Measurements from ENCODE around the gene CTNNBL1.
"Not testable (repeated sequence)": the region's sequence is repeated elsewhere in the genome, so short reads cannot be mapped to it uniquely, and the experiment has no call there.

The CTNNBL1 gene

GRCh38 chr20:37713396-37713795 is 19.6 kb downstream of the CTNNBL1 start:
- no peak for DNase-seq

- no peak for DNase-seq
Observed at GRCh38 chr20:37714978-37715672, 21.3 kb downstream of the CTNNBL1 start.

- DNase-seq, result no peak
Observed at GRCh38 chr20:37721751-37722150, 27.9 kb downstream of the CTNNBL1 start.

- DNase-seq, result not testable (repeated sequence)
Observed at GRCh38 chr20:37722312-37722711, 28.5 kb downstream of the CTNNBL1 start.

- no peak for DNase-seq
Observed at GRCh38 chr20:37723668-37724067, 29.8 kb downstream of the CTNNBL1 start.

GRCh38 chr20:37725165-37725564 is 31.3 kb downstream of the CTNNBL1 start:
- DNase-seq, result no peak

GRCh38 chr20:37725855-37726254 is 32.0 kb downstream of the CTNNBL1 start:
- DNase-seq, result no peak

GRCh38 chr20:37726321-37726720 is 32.5 kb downstream of the CTNNBL1 start:
- no peak for DNase-seq

GRCh38 chr20:37726971-37727956 is 33.4 kb downstream of the CTNNBL1 start:
- no peak for DNase-seq

GRCh38 chr20:37727957-37728634 is 34.3 kb downstream of the CTNNBL1 start:
- no peak for DNase-seq

- no peak for DNase-seq
Observed at GRCh38 chr20:37728635-37728983, 34.8 kb downstream of the CTNNBL1 start.

GRCh38 chr20:37729452-37729851 is 35.6 kb downstream of the CTNNBL1 start:
- no peak for DNase-seq

GRCh38 chr20:37729909-37730308 is 36.1 kb downstream of the CTNNBL1 start:
- DNase-seq, result no peak

- no peak for DNase-seq
Observed at GRCh38 chr20:37733416-37733815, 39.6 kb downstream of the CTNNBL1 start.

GRCh38 chr20:37734228-37734985 is 40.6 kb downstream of the CTNNBL1 start:
- DNase-seq, result no peak

- DNase-seq, result no peak
Observed at GRCh38 chr20:37735541-37735940, 41.7 kb downstream of the CTNNBL1 start.

- no peak for DNase-seq
Observed at GRCh38 chr20:37736132-37736531, 42.3 kb downstream of the CTNNBL1 start.

GRCh38 chr20:37737826-37738420 is 44.1 kb downstream of the CTNNBL1 start:
- no peak for DNase-seq

GRCh38 chr20:37741055-37741454 is 47.2 kb downstream of the CTNNBL1 start:
- no peak for DNase-seq

- DNase-seq, result no peak
Observed at GRCh38 chr20:37741570-37741969, 47.7 kb downstream of the CTNNBL1 start.

GRCh38 chr20:37742131-37742530 is 48.3 kb downstream of the CTNNBL1 start:
- no peak for DNase-seq

- no peak for DNase-seq
Observed at GRCh38 chr20:37744347-37744746, 50.5 kb downstream of the CTNNBL1 start.

Data from left hindlimb (tissue), 1 donor.